Breast epithelium (tissue), 3 donors: ENCODE measurements around the gene SLC7A9.
"Not testable (repeated sequence)": the region's sequence is repeated elsewhere in the genome, so short reads cannot be mapped to it uniquely, and the experiment has no call there.

Source experiments
- CTCF ChIP-seq, 3 donors: fragments of 450-650 bp; IDR thresholded peaks; one replicate each; pipeline ENCODE4 v1.5.1; 2016 to 2017; ENCODE audit warnings: antibody characterized with exemption in 3 of 3, mild to moderate bottlenecking in 3 of 3, moderate library complexity in 3 of 3
- POLR2A ChIP-seq: fragments of 450-650 bp; IDR thresholded peaks from one replicate; pipeline ENCODE4 v1.6.1; 2016; ENCODE audit warnings: antibody characterized with exemption, mild to moderate bottlenecking, moderate library complexity

DNA sequence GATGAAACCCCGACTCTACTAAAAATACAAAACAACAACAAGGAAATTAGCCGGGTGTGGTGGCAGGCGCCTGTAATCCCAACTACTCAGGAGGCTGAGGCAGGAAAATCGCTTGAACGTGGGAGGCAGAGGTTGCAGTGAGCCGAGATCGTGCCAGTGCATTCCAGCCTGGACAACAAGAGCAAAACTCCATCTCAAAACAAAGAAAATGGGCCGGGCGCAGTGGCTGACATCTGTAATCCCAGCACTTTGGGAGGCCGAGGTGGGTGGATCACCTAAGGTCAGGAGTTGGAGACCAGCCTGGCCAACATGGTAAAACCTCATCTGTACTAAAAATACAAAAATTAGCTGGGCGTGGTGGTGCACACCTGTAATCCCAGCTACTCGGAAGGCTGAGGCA is 37.5 kb downstream of the SLC7A9 start:
- TF ChIP-seq CTCF (IDR thresholded peaks at IDR 0.05); POLR2A: not testable (repeated sequence)
